Metanephros (tissue), 1 donor: ENCODE results near the gene KLK5. TPM values are rescaled to one million over a fixed set of nuclear protein-coding genes. Genes with fewer than 3 reads are reported as not detected.

Experiments
- total RNA-seq: library from RNA; depleted of rRNA; stranded (reverse); fragments of >200 nt; gene quantifications from one replicate; pipeline ENCODE4 v1.2.3, GENCODE V29; 2014

The KLK5 gene, protein sequence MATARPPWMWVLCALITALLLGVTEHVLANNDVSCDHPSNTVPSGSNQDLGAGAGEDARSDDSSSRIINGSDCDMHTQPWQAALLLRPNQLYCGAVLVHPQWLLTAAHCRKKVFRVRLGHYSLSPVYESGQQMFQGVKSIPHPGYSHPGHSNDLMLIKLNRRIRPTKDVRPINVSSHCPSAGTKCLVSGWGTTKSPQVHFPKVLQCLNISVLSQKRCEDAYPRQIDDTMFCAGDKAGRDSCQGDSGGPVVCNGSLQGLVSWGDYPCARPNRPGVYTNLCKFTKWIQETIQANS
- total RNA-seq = 0.93 TPM

DNA sequence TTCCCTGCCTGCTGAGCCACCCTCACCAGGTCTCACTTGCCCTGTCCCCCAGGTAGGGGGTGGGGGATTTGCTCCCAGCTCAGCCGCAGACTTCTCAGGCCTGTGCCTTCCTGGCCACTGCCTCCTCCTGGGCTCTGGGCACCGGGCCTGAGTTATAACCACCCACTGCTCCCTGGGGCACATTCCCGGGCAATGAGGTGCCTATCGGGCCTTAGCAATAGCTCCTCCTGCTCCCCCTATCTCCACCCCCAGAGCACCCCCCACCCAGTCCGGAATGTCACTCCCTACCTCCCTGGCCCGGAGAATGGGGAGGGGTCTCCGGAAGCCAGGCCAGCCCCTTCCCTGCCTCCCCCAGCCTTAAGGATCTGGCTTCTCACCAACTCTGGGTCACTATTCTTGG lies at the start of gene KLK5:
KLK5 (minus strand) TSS at position 129 of the 400 bp plus-strand sequence. CDS start 381 bp downstream, outside the sequence.

DNA sequence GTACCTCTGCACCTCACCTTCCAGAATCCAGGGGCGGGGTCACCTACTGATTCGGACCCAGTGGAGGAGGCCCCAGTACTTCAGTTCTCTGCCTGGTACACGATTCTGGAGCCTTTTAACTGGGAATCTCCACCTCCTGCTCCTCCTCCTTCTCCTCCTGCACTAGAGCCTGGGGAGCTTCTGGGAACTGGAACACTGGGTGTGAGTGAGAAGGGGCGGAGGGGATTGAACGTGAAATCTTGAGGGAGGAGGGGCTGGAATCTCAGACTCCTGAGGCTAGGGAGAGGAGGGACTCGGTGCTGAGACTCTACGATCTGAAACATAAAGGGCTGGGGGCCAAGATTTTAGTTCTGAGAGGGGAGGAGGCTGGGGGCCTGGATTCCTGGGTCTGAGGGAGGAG lies 48.7 kb upstream of the KLK5 start, which contains the start of gene KLK8:
KLK8 (minus strand) TSS at position 90 of the 400 bp plus-strand sequence. CDS start 437 bp downstream, outside the sequence.

DNA sequence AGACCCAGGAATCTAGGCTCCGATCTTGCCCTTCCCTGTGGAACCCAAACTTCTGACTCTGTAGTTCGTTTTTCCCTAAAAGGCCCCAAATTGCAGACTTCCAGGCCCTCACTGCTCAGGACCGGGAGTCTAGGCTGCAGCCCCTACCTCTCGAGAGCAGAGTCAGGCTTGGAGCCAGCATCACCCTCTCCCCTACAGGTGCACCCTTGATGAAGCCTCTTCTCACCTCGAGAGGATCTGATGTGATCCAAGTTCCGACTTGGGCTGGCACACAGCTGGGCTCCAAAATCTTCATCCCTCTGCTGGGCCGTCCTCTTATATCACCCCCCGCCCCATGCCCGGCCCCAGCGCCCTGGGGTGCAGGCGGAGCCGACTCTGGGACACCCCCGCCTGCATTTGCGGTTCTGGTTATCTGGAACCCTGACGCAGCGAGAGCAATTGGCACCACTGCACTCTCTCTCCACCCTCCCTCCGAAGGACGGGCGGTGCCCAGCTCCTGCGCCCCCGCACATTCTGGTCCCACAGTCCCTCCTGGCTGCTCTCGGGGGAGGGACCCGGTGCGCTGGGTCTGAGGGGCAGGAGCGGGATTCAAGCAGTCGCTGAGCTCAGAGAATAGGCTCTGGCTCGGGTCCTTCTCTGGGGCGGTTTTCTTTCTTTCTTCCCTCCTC lies 30.9 kb upstream of the KLK5 start, which contains the start of gene KLK7:
KLK7 (minus strand) TSS at position 293 of the 668 bp plus-strand sequence. CDS start 1,518 bp downstream, outside the sequence.

DNA sequence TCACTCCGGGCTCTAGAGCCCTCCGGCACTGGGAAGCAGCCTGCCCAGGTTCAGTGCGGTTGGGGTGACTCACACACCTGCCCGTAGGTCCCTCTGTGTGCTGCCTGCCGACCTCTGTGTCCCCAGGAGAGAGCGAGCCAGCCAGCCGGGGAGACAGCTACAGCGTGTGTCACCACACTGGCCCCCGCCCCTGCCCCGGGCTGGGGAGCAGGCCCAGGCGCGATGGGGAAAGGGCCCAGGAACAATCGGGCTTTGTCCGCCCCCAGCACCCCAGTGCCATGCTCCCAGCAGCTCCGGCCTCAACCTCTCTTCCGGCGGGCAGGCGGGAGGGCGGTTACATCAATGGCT lies 16.5 kb upstream of the KLK5 start, which contains the start of gene KLK6:
KLK6 (minus strand) TSS at position 179 of the 348 bp plus-strand sequence. CDS start 1,487 bp downstream, outside the sequence.

DNA sequence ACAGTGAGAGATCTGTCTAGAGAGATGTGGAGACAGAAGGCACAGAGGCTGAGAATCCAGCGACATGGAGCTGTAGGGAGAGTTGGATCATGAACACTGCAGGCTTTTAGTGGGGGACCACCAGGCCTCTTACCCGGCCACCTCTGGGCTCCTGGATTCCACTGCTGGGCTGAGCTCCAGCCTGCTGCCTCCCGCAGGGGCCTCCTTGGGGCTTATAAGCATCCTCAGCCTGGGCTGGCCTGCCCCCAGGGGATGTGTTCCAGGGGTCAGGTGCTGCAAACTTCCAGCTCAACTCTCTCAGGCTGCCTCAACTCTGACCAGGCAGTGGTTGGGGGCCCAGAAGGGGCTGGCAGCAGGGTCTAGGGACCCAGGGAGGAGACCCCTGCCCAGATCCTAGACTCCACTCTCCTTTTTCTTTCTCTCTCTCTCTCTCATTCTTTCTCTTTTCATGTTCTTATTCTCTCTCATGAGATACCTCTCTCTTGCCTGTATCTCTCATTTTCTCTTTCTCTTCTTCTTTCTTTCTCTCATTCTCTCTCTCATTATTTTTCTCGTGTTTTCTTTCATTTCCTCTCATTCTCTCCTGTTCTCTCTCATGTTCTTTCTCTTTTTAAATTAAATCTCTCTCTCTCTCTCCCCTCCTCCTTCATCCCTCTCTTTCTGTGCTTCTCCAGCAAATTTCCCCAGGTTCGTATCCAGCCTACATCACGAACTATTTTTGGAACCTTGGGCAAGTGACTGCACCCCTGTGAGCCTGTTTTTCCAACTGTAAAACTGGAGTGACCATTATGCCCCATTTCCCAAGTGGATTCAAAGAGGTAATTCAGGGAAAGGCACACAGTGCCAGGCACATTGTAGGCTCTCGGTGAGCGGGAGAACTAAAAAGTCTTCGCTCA lies 41.4 kb downstream of the KLK5 start, which contains the start of gene KLK4:
KLK4 (minus strand) TSS at position 190 of the 896 bp plus-strand sequence. CDS start 657 bp downstream, outside the sequence.

Other genes with a start within 250 kb of the KLK5 start
- 10.2 TPM for gene SHANK1, start 233.2 kb downstream of the KLK5 start, total RNA-seq
- gene CLEC11A, start 229.7 kb downstream of the KLK5 start, total RNA-seq = 61.6 TPM
- not detected for gene GPR32, start 182.6 kb downstream of the KLK5 start, total RNA-seq
- gene ACP4, start 162.6 kb downstream of the KLK5 start, total RNA-seq = not detected
- gene KLK1, start 129.3 kb downstream of the KLK5 start, total RNA-seq = 0.35 TPM
- not detected for gene KLK15, start 119.5 kb downstream of the KLK5 start, total RNA-seq
- not detected for gene KLK3, start 98.1 kb downstream of the KLK5 start, total RNA-seq
- not detected for gene KLK2, start 79.6 kb downstream of the KLK5 start, total RNA-seq
- gene KLK4, start 41.6 kb downstream of the KLK5 start, total RNA-seq = not detected
- 6.7 TPM for gene KLK6, start 16.6 kb upstream of the KLK5 start, total RNA-seq
- gene KLK7, start 30.9 kb upstream of the KLK5 start, total RNA-seq = 2.9 TPM
- 3.3 TPM for gene KLK8, start 48.6 kb upstream of the KLK5 start, total RNA-seq
- 0.76 TPM for gene KLK10, start 66.7 kb upstream of the KLK5 start, total RNA-seq
- not detected for gene KLK11, start 73.6 kb upstream of the KLK5 start, total RNA-seq
- gene KLK12, start 82.0 kb upstream of the KLK5 start, total RNA-seq = not detected
- 0.35 TPM for gene KLK13, start 112.1 kb upstream of the KLK5 start, total RNA-seq
- 0.18 TPM for gene KLK14, start 129.8 kb upstream of the KLK5 start, total RNA-seq
- 6.5 TPM for gene CTU1, start 155.4 kb upstream of the KLK5 start, total RNA-seq
- gene SIGLEC9, start 171.9 kb upstream of the KLK5 start, total RNA-seq = 2.6 TPM
- 1.5 TPM for gene SIGLEC7, start 189.3 kb upstream of the KLK5 start, total RNA-seq